Activated naive CD4-positive, alpha-beta T cell treated with anti-CD3 and anti-CD28 coated beads, Interleukin-2, amount 50 U/mL, for 72 hours (primary cell): Measurements from ENCODE around the gene OSBPL5. TPM values are rescaled to one million over a fixed set of nuclear protein-coding genes. Genes with fewer than 3 reads are reported as not detected.
"Not testable (repeated sequence)": the region's sequence is repeated elsewhere in the genome, so short reads cannot be mapped to it uniquely, and the experiment has no call there.

Source experiments
- ATAC-seq, 2 donors: fragments of 150-1000 bp; cut with Tn5 transposase; 2 replicates each; pipeline ENCODE4 v1.10.0; 2021; ENCODE audit warnings: mild to moderate bottlenecking in 2 of 2, moderate library complexity in 2 of 2
- DNase-seq, 2 donors: peaks; one replicate each; pipeline ENCODE4 v3.0.0; 2021 to 2022; ENCODE audit warnings: low spot score in 2 of 2
- H3K27ac Mint-ChIP-seq, 2 donors: one replicate each; pipeline ENCODE4 v1.8.0; 2022; ENCODE audit warnings: mild to moderate bottlenecking in 2 of 2, mixed read lengths in 2 of 2
- H3K36me3 Mint-ChIP-seq, 2 donors: one replicate each; pipeline ENCODE4 v1.8.0; 2022; ENCODE audit warnings: mixed read lengths in 2 of 2
- H3K9me3 Mint-ChIP-seq, 2 donors: one replicate each; pipeline ENCODE4 v1.8.0; 2022; ENCODE audit warnings: mixed read lengths in 2 of 2
- total RNA-seq, 2 donors: library from RNA; stranded (reverse); gene quantifications; one replicate each; pipeline ENCODE4 v1.2.3, GENCODE V29; 2022

The OSBPL5 gene
- total RNA-seq, 2 donors from 2014 or later: 1.2 to 20.0 TPM

GRCh38 chr11:3171931-3172560 is 6.9 kb upstream of the OSBPL5 start:
- ATAC-seq (no peak), DNase-seq (no peak)
- H3K9me3 Mint-ChIP-seq: peaks cover 8 to 9% of the 10 kb centered on the region in 2 donors
- H3K27ac Mint-ChIP-seq: no peak overlapping the region
- peaks cover 11 to 12% of the 10 kb centered on the region in 2 donors for H3K36me3 Mint-ChIP-seq

- peaks cover 9 to 10% of the 10 kb centered on the region in 2 donors for H3K36me3 Mint-ChIP-seq
- DNase-seq (no peak), ATAC-seq (no peak)
- peaks cover 8% of the 10 kb centered on the region in 2 donors for H3K9me3 Mint-ChIP-seq
- H3K27ac Mint-ChIP-seq: no peak overlapping the region
Observed at GRCh38 chr11:3170756-3171650, 5.9 kb upstream of the OSBPL5 start.

- no peak for DNase-seq
- peaks cover 1 to 2% of the 10 kb centered on the region in 2 donors for H3K36me3 Mint-ChIP-seq
- no peaks in the 10 kb centered on the region for H3K9me3 Mint-ChIP-seq
- peak in 1 of 2 donors; percentile 3 for ATAC-seq
- peak overlapping the region in 1 of 2 donors; percentile 46 for H3K27ac Mint-ChIP-seq
Observed at GRCh38 chr11:3170044-3170755, 5.1 kb upstream of the OSBPL5 start.

GRCh38 chr11:3169255-3170043 is 4.3 kb upstream of the OSBPL5 start:
- H3K27ac Mint-ChIP-seq: peak overlapping the region in 1 of 2 donors; percentile 46
- no peaks in the 10 kb centered on the region for H3K9me3 Mint-ChIP-seq
- H3K36me3 Mint-ChIP-seq: no peaks in the 10 kb centered on the region
- DNase-seq (peak; percentile 27 to 66), ATAC-seq (peak; percentile 65 to 73)

GRCh38 chr11:3168742-3169254 is 3.7 kb upstream of the OSBPL5 start:
- not testable (repeated sequence) for H3K27ac Mint-ChIP-seq, H3K36me3 Mint-ChIP-seq, H3K9me3 Mint-ChIP-seq, DNase-seq, ATAC-seq

- DNase-seq: no peak
- H3K36me3 Mint-ChIP-seq: no peaks in the 10 kb centered on the region
- no peaks in the 10 kb centered on the region for H3K9me3 Mint-ChIP-seq
- ATAC-seq: no peak
- H3K27ac Mint-ChIP-seq: no peak overlapping the region
Observed at GRCh38 chr11:3167143-3168119, 2.3 kb upstream of the OSBPL5 start.

- no peaks in the 10 kb centered on the region for H3K9me3 Mint-ChIP-seq
Observed at GRCh38 chr11:3166268-3167142, 1.4 kb upstream of the OSBPL5 start.

GRCh38 chr11:3165916-3166267 is 782 bp upstream of the OSBPL5 start:
- ATAC-seq (no peak), DNase-seq (no peak)
- Mint-ChIP-seq H3K36me3 (no peaks in the 10 kb centered on the region), H3K27ac (no peak overlapping the region), H3K9me3 (no peaks in the 10 kb centered on the region)

More at GRCh38 chr11:3166268-3167142, 1.4 kb upstream of the OSBPL5 start:
- ATAC-seq (no peak), DNase-seq (no peak)
- H3K36me3 Mint-ChIP-seq: no peaks in the 10 kb centered on the region
- no peak overlapping the region for H3K27ac Mint-ChIP-seq

GRCh38 chr11:3164552-3165151 is 458 bp downstream of the OSBPL5 start:
- DNase-seq (no peak), ATAC-seq (peak in 1 of 2 donors; percentile 23)
- Mint-ChIP-seq H3K9me3 (no peaks in the 10 kb centered on the region), H3K27ac (no peak overlapping the region), H3K36me3 (no peaks in the 10 kb centered on the region)

- H3K9me3 Mint-ChIP-seq: no peaks in the 10 kb centered on the region
- H3K36me3 Mint-ChIP-seq: no peaks in the 10 kb centered on the region
- ATAC-seq (no peak), DNase-seq (no peak)
- peak overlapping the region in 1 of 2 donors; percentile 65 for H3K27ac Mint-ChIP-seq
Observed at GRCh38 chr11:3164138-3164551, 965 bp downstream of the OSBPL5 start.

GRCh38 chr11:3163241-3163981 is 1.7 kb downstream of the OSBPL5 start:
- peak overlapping the region in 1 of 2 donors; percentile 65 for H3K27ac Mint-ChIP-seq
- H3K9me3 Mint-ChIP-seq: no peaks in the 10 kb centered on the region
- no peaks in the 10 kb centered on the region for H3K36me3 Mint-ChIP-seq
- ATAC-seq: peak in 1 of 2 donors; percentile 13
- DNase-seq: no peak

- H3K27ac Mint-ChIP-seq: no peak overlapping the region
- no peaks in the 10 kb centered on the region for H3K36me3 Mint-ChIP-seq
- no peak for ATAC-seq
- no peak for DNase-seq
- H3K9me3 Mint-ChIP-seq: no peaks in the 10 kb centered on the region
Observed at GRCh38 chr11:3162410-3163240, 2.5 kb downstream of the OSBPL5 start.
